OCI-LY7 (cell line): Measurements from ENCODE around the gene PTPRT. TPM values are rescaled to one million over a fixed set of nuclear protein-coding genes. Genes with fewer than 3 reads are reported as not detected.

ENCODE experiments used
- BruUV-seq: library from RNA; stranded (reverse); fragments of 400-500 nt; replicated peaks from 2 replicates; lab custom pipeline; 2021; lab: Mats Ljungman, UMichigan
- CTCF ChIA-PET: fragments of 300-600 bp; sonication (Branson Sonifier 250); formaldehyde crosslinking; loops from one replicate; lab custom pipeline; 2022; ENCODE audit warnings: antibody characterized with exemption; ENCODE audit not compliant: unreplicated experiment; lab: Charles Lee
- POLR2A ChIA-PET: fragments of 300-600 bp; sonication (Branson Sonifier 250); formaldehyde crosslinking; loops from one replicate; lab custom pipeline; 2022; ENCODE audit warnings: antibody characterized with exemption; lab: Charles Lee
- DNase-seq: peaks from one replicate; pipeline ENCODE4 v3.0.0-alpha.2; 2015; ENCODE audit warnings: low spot score
- H2AFZ ChIP-seq: fragments of 200-600 bp; sonication (generic), shearing (Covaris generic); 2 replicates; pipeline ENCODE4 v1.6.1; 2014; ENCODE audit warnings: mild to moderate bottlenecking, antibody characterized with exemption, low read length, moderate library complexity
- H3K27ac ChIP-seq: fragments of 200-600 bp; sonication (generic); 2 replicates; pipeline ENCODE4 v1.5.1; 2014; ENCODE audit warnings: mixed run types, low read depth, mild to moderate bottlenecking, moderate library complexity, low read length, inconsistent platforms; ENCODE audit not compliant: poor library complexity, severe bottlenecking
- H3K36me3 ChIP-seq: fragments of 200-600 bp; sonication (generic); 2 replicates; pipeline ENCODE4 v1.6.1; 2014; ENCODE audit warnings: mild to moderate bottlenecking, antibody characterized with exemption, low read length, moderate library complexity, mixed read lengths; ENCODE audit not compliant: insufficient read depth
- H3K4me1 ChIP-seq: fragments of 200-600 bp; sonication (generic); 2 replicates; pipeline ENCODE4 v1.5.1; 2014; ENCODE audit warnings: mild to moderate bottlenecking, low read length; ENCODE audit not compliant: insufficient read depth, poor library complexity, severe bottlenecking
- H3K4me2 ChIP-seq: fragments of 200-600 bp; sonication (generic); 2 replicates; pipeline ENCODE4 v1.6.1; 2014; ENCODE audit warnings: mild to moderate bottlenecking, low read length
- H3K4me3 ChIP-seq: fragments of 200-600 bp; sonication (generic); 2 replicates; pipeline ENCODE4 v1.5.1; 2014; ENCODE audit warnings: mild to moderate bottlenecking, low read depth, low read length; ENCODE audit not compliant: poor library complexity, severe bottlenecking
- H3K79me2 ChIP-seq: fragments of 200-600 bp; sonication (generic); 2 replicates; pipeline ENCODE4 v1.6.1; 2016; ENCODE audit warnings: low read depth, mild to moderate bottlenecking, low read length, moderate library complexity, mixed read lengths; ENCODE audit not compliant: insufficient read depth
- H3K9me2 ChIP-seq: fragments of 200-600 bp; sonication (generic); 2 replicates; pipeline ENCODE4 v1.6.1; 2016; ENCODE audit warnings: mild to moderate bottlenecking, low read length, mixed read lengths; ENCODE audit not compliant: insufficient read depth
- H3K9me3 ChIP-seq: fragments of 200-600 bp; sonication (generic); 2 replicates; pipeline ENCODE4 v1.6.1; 2014; ENCODE audit warnings: mild to moderate bottlenecking, mixed run types, low read length, mixed read lengths
- H4K20me1 ChIP-seq: fragments of 200-600 bp; sonication (generic); 2 replicates; pipeline ENCODE4 v1.6.1; 2014; ENCODE audit warnings: mild to moderate bottlenecking, antibody characterized with exemption, low read length, moderate library complexity, mixed read lengths; ENCODE audit not compliant: insufficient read depth
- CTCF ChIP-seq: fragments of 200-600 bp; sonication (generic); conservative IDR thresholded peaks from 2 replicates; pipeline ENCODE4 v1.5.1; 2014; ENCODE audit warnings: mild to moderate bottlenecking, antibody characterized with exemption, low read length, moderate library complexity, mixed read lengths
- EZH2phosphoT487 ChIP-seq: fragments of 200-600 bp; sonication (generic); IDR thresholded peaks from 2 replicates; pipeline ENCODE4 v1.6.1; 2018; ENCODE audit warnings: low read depth, borderline replicate concordance, mild to moderate bottlenecking, mixed run types, antibody characterized with exemption, low read length, moderate library complexity, mixed read lengths
- intact Hi-C: fragments of 100-400 bp; cut with micrococcal nuclease; formaldehyde crosslinking; loops from one replicate; pipeline ENCODE4 v1.10.0; 2022; ENCODE audit not compliant: unreplicated experiment
- total RNA-seq, 2 experiments: library from RNA; depleted of rRNA in 1 of 2; stranded (reverse); fragments of >200 nt in 1 of 2; shearing (Covaris generic) in 1 of 2; gene quantifications; 2 replicates each; pipeline ENCODE4 v1.2.3, GENCODE V29; 2014 to 2022

Gene PTPRT
- total RNA-seq, 2 experiments from 2014 or later: not detected

- no TSS peak for BruUV-seq
- intact Hi-C loops: no loop called here
Measured at GRCh38 chr20:42138729-42139128, 1051.0 kb downstream of the PTPRT start.

GRCh38 chr20:42134265-42135098 is 1055.2 kb downstream of the PTPRT start:
- no TSS peak for BruUV-seq
- Histone ChIP-seq H3K9me2 (no peaks in the 10 kb centered on the region), H3K4me1 (no peaks in the 10 kb centered on the region), H3K4me3 (no peak overlapping the region), H3K36me3 (no peaks in the 10 kb centered on the region), H3K9me3 (no peaks in the 10 kb centered on the region), H3K4me2 (no peak overlapping the region), H3K27ac (no peak overlapping the region), H4K20me1 (no peaks in the 10 kb centered on the region), H3K79me2 (no peaks in the 10 kb centered on the region), H2AFZ (no peak overlapping the region)
- TF ChIP-seq CTCF (no peak), EZH2phosphoT487 (no peak)
- CTCF ChIA-PET: no interaction called here
- POLR2A ChIA-PET: interaction anchor here (0.6 to 1.7 kb wide), 2 partner anchors 8 to 111 kb away, joined by 3 to 4 read pairs; no protein-coding TSS in a partner anchor
- intact Hi-C loops: no loop called here
- no peak for DNase-seq

More at GRCh38 chr20:42138729-42139128, 1051.0 kb downstream of the PTPRT start:
- H3K9me3 ChIP-seq: no peaks in the 10 kb centered on the region
- H3K4me2 ChIP-seq: no peak overlapping the region
- no peaks in the 10 kb centered on the region for H3K36me3 ChIP-seq
- no peaks in the 10 kb centered on the region for H3K79me2 ChIP-seq
- H2AFZ ChIP-seq: no peak overlapping the region
- H4K20me1 ChIP-seq: no peaks in the 10 kb centered on the region
- no peaks in the 10 kb centered on the region for H3K4me1 ChIP-seq
- CTCF ChIA-PET: no interaction called here
- no peak for TF ChIP-seq EZH2phosphoT487
- TF ChIP-seq CTCF: no peak
- no peak for DNase-seq
- POLR2A ChIA-PET: no interaction called here
- H3K9me2 ChIP-seq: no peaks in the 10 kb centered on the region
- no peak overlapping the region for H3K4me3 ChIP-seq
- H3K27ac ChIP-seq: no peak overlapping the region
